ENCODE measurements around the gene UBE2H. TPM values are rescaled to one million over a fixed set of nuclear protein-coding genes. Genes with fewer than 3 reads are reported as not detected.

Gene UBE2H
- polyA plus RNA-seq, 1 of the 3 experiments (the other 2 are of a cell fraction) = 129 TPM

DNA sequence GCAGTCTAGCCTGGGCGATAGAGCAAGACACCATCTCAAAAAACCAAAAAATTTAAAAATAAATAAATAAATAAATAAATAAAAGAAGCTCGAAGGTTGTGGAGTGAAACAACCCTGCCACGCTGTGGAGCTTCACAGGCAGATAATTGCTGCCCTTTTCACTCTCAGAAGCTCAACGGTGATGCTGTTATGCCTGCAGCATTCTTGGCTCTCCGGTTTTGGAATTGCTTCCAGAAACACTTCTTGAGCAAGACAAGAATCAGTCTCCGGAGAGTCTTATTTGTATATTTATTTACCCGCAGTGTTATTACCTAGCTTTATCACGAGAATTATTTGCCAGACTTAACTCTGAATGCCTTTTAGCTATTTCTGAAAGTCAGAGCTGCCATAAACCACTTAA is 40.5 kb upstream of the UBE2H start (continued):
- TF ChIP-seq REST (IDR thresholded peaks at IDR 0.05; ENCODE audit: low read depth, low read length) (no peak), RAD21 (IDR thresholded peaks at IDR 0.05; ENCODE audit: low read length) (no peak), POLR2AphosphoS5 (IDR thresholded peaks at IDR 0.05; ENCODE audit: low read depth, low read length) (no peak), MXI1 (IDR thresholded peaks at IDR 0.05; ENCODE audit: low read depth, low read length) (no peak), TCF12 (IDR thresholded peaks at IDR 0.05) (no peak), FOSL2 (IDR thresholded peaks at IDR 0.05; ENCODE audit: borderline replicate concordance, low read depth) (no peak)
- TF ChIP-seq, protein P1, sequence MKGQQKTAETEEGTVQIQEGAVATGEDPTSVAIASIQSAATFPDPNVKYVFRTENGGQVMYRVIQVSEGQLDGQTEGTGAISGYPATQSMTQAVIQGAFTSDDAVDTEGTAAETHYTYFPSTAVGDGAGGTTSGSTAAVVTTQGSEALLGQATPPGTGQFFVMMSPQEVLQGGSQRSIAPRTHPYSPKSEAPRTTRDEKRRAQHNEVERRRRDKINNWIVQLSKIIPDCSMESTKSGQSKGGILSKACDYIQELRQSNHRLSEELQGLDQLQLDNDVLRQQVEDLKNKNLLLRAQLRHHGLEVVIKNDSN (IDR thresholded peaks at IDR 0.05; ENCODE audit: borderline replicate concordance, low read depth) = no peak
- TF ChIP-seq, protein P2, sequence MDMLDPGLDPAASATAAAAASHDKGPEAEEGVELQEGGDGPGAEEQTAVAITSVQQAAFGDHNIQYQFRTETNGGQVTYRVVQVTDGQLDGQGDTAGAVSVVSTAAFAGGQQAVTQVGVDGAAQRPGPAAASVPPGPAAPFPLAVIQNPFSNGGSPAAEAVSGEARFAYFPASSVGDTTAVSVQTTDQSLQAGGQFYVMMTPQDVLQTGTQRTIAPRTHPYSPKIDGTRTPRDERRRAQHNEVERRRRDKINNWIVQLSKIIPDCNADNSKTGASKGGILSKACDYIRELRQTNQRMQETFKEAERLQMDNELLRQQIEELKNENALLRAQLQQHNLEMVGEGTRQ (IDR thresholded peaks at IDR 0.05; ENCODE audit: borderline replicate concordance, low read depth, low read length) = no peak

DNA sequence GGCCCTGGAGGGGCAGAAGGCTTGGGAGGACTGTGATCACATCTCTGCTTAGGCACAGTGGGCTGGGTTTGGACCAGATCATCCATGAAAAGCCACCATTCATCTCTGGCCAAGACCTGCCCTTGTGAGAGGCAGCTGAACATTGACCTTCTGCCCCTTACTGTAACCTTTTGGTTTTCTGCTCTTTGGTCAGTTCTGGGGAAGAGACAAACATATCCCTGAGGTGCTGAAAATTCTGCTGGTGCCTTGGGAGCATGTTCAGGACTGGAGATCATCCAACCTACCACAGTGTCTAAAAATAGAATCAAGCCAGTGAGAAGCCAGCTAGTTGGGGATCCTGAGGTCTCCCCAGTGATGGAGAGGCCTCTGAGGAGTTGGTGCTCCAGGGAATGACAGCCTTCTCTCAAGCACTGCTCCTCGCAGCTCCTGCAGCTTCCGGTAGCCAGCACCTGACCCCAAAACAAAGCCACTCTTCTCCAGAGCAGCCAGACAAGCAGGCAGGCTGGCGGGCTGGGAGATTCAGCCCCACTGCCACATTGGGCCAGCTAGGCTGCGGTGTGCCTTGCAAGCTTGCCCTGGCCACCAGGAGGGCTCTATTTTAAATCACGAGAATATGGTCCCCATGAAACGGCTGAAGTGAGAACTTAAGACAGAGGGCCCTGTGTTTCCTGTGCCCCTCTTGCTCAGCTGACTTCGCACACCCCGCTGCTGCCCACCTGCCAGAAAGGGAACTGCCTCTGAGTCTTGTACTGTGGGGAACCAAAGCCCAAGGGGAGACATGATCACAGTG is 37.8 kb upstream of the UBE2H start:
- no peaks in the 10 kb centered on the region for H3F3A ChIP-seq (replicated peaks; ENCODE audit: insufficient read depth)
- CTCF ChIA-PET = interaction anchor here (0.7 to 0.9 kb wide), 3 partner anchors 15 to 21 kb away, joined by 3 read pairs; no protein-coding TSS in a partner anchor
- H3K4me2 ChIP-seq = peak overlapping the region; percentile 29; the same call in 1 of the 2 replicates
- H3K36me3 ChIP-seq (replicated peaks in 1 of 2; ENCODE audit: control insufficient read depth in 1 of 2, insufficient read depth in 2 of 2, low read length in 1 of 2) = no peaks in the 10 kb centered on the region
- H2AFZ ChIP-seq (ENCODE audit: low read depth) = no peak overlapping the region
- H3K27me3 ChIP-seq (ENCODE audit: insufficient read depth) = no peaks in the 10 kb centered on the region
- no peak overlapping the region for H3K27ac ChIP-seq (ENCODE audit: low read depth in 2 of 2, low read length in 1 of 2)
- H3K79me2 ChIP-seq (ENCODE audit: insufficient read depth) = no peaks in the 10 kb centered on the region
- WGBS (ENCODE audit: low lambda C conversion rate) = 92% methylated on average over 6 of the region's 8 CpGs
- H3K4me1 ChIP-seq (ENCODE audit: control insufficient read depth in 1 of 2, insufficient read depth in 2 of 2, low read depth in 1 of 2, low read length in 1 of 2) = no peaks in the 10 kb centered on the region; a peak in 1 of 4 replicates
- no peak overlapping the region for H3K9ac ChIP-seq
- DNase-seq = no peak
- H3K4me3 ChIP-seq (ENCODE audit: low read depth in 2 of 2, low read length in 1 of 2) = no peak overlapping the region
- POLR2A ChIA-PET = interaction anchor here (0.6 kb wide), 1 partner anchor 827 kb away, joined by 4 read pairs; no protein-coding TSS in a partner anchor
- no peaks in the 10 kb centered on the region for H3K9me2 ChIP-seq
- H3K9me3 ChIP-seq = no peaks in the 10 kb centered on the region
- no peaks in the 10 kb centered on the region for H4K20me1 ChIP-seq (ENCODE audit: insufficient read depth)
- no peak for TF ChIP-seq POLR2AphosphoS5 (IDR thresholded peaks at IDR 0.05; ENCODE audit: low read depth, low read length)
- TF ChIP-seq MEF2A (IDR thresholded peaks at IDR 0.05; ENCODE audit: borderline replicate concordance, low read depth) = peak; percentile 62

All from SK-N-SH (cell line).